K562 (cell line): ENCODE measurements around the gene MED31. TPM values are rescaled to one million over a fixed set of nuclear protein-coding genes. Genes with fewer than 3 reads are reported as not detected.

Experiments used
- ATAC-seq: fragments of 200-7000 bp; cut with Tn5 transposase; 3 replicates; pipeline ENCODE4 v1.9.1; 2020; ENCODE audit warnings: moderate library complexity
- BruUV-seq: library from RNA; stranded (reverse); fragments of 400-500 nt; replicated peaks from 2 replicates; lab custom pipeline; 2021; lab: Mats Ljungman, UMichigan
- CTCF ChIA-PET: fragments of 300-600 bp; formaldehyde crosslinking; extraction: SDS; loops from one replicate; lab custom pipeline; 2021; ENCODE audit warnings: low intra/inter-chr PET ratio; lab: Yijun Ruan, JAX
- POLR2A ChIA-PET: fragments of 300-600, 350-650 bp; sonication (Branson Sonifier 250); formaldehyde crosslinking; extraction: SDS; loops from one replicate; lab custom pipeline; 2021; ENCODE audit warnings: antibody characterized with exemption, inconsistent platforms; lab: Yijun Ruan, JAX
- DNase-seq, 4 experiments: peaks; one replicate each; pipeline versions ENCODE4 v3.0.0 to v3.0.0-alpha.2; 2011 to 2018; ENCODE audit warnings: low spot score in 3 of 4, mixed read lengths in 3 of 4; ENCODE audit errors: extremely low read depth in 1 of 4
- FAIRE-seq: peaks from 2 replicates; lab custom pipeline; 2011; peaks lifted over from hg19 to GRCh38; lab: Jason Lieb, UNC
- H2AFZ ChIP-seq: 2 replicates; pipeline ENCODE4 v1.6.0; 2011; ENCODE audit warnings: low read depth, low read length, control low read depth, inconsistent platforms
- H3K27ac ChIP-seq: fragments of 200-600 bp; 3 replicates; pipeline ENCODE4 v1.8.0; 2011; ENCODE audit warnings: low read depth, mild to moderate bottlenecking, control low read depth, inconsistent platforms, low read length, moderate library complexity, mixed read lengths; ENCODE audit errors: extremely low read depth
- H3K27me3 ChIP-seq, 2 experiments: fragments of 300-600 bp in 1 of 2; 2 replicates in 1 of 2; 3 replicates in 1 of 2; pipeline versions ENCODE4 v1.6.0 to v1.8.0; 2011; ENCODE audit warnings: inconsistent platforms in 2 of 2, low read length in 2 of 2, mild to moderate bottlenecking in 1 of 2, mixed read lengths in 1 of 2, moderate library complexity in 1 of 2; ENCODE audit not compliant: control insufficient read depth in 2 of 2, insufficient read depth in 2 of 2
- H3K36me3 ChIP-seq: fragments of 300-600 bp; 3 replicates; pipeline ENCODE4 v1.8.0; 2011; ENCODE audit warnings: mild to moderate bottlenecking, low read length, inconsistent platforms; ENCODE audit not compliant: control insufficient read depth, insufficient read depth
- H3K4me1 ChIP-seq, 2 experiments: fragments of 200-600 bp in 1 of 2; replicated peaks in 1 of 2; 2 replicates in 1 of 2; 3 replicates in 1 of 2; pipeline versions ENCODE4 v1.5.1 to v1.8.0; 2011; ENCODE audit warnings: inconsistent platforms in 2 of 2, low read length in 2 of 2, mild to moderate bottlenecking in 1 of 2, mixed read lengths in 1 of 2, moderate library complexity in 1 of 2; ENCODE audit not compliant: control insufficient read depth in 2 of 2, insufficient read depth in 2 of 2
- H3K4me2 ChIP-seq: 2 replicates; pipeline ENCODE4 v1.6.1; 2011; ENCODE audit warnings: low read length, control low read depth, inconsistent platforms, mixed read lengths; ENCODE audit not compliant: insufficient read depth
- H3K4me3 ChIP-seq: fragments of 200-600 bp; sonication (generic), shearing (Covaris generic); 2 replicates; pipeline ENCODE4 v1.5.1; 2016; ENCODE audit warnings: control low read depth, inconsistent platforms
- H3K79me2 ChIP-seq: fragments of 200-600 bp; 3 replicates; pipeline ENCODE4 v1.8.0; 2011; ENCODE audit warnings: low read length, inconsistent platforms; ENCODE audit not compliant: control insufficient read depth, insufficient read depth
- H3K9ac ChIP-seq, 2 experiments: 2 replicates each; pipeline versions ENCODE4 v1.6.0 to v1.6.1; 2011; ENCODE audit warnings: low read depth in 2 of 2, low read length in 2 of 2, control low read depth in 1 of 2, inconsistent platforms in 1 of 2, mild to moderate bottlenecking in 1 of 2, mixed read lengths in 1 of 2; ENCODE audit not compliant: insufficient read depth in 1 of 2
- H3K9me1 ChIP-seq: one replicate; pipeline ENCODE4 v1.6.0; 2011; ENCODE audit warnings: inconsistent platforms, mild to moderate bottlenecking, low read length, moderate library complexity; ENCODE audit not compliant: control insufficient read depth, insufficient read depth
- H3K9me3 ChIP-seq: replicated peaks from 2 replicates; pipeline ENCODE4 v1.5.1; 2011; ENCODE audit warnings: low read depth, low read length, inconsistent platforms; ENCODE audit not compliant: control insufficient read depth, insufficient read depth
- H4K20me1 ChIP-seq: replicated peaks from 2 replicates; pipeline ENCODE4 v1.6.1; 2011; ENCODE audit warnings: low read length, inconsistent platforms, mixed read lengths; ENCODE audit not compliant: control insufficient read depth, insufficient read depth
- CEBPB ChIP-seq: fragments of 450-650 bp; IDR thresholded peaks from 2 replicates; pipeline ENCODE4 v1.6.1; 2016; ENCODE audit warnings: missing genetic modification characterization, missing compliant biosample characterization
- CEBPG ChIP-seq, 3 experiments: fragments of 200-800 bp in 1 of 3; sonication (Bioruptor generic) in 1 of 3; sonication (generic) in 1 of 3; formaldehyde crosslinking in 1 of 3; IDR thresholded peaks in 2 of 3; conservative IDR thresholded peaks in 1 of 3; 2 replicates each; pipeline versions ENCODE4 v1.6.1 to v1.8.0; 2016 to 2022; ENCODE audit warnings: missing compliant biosample characterization in 2 of 3, missing genetic modification characterization in 2 of 3, mild to moderate bottlenecking in 1 of 3, missing genetic modification reagents in 1 of 3
- HMBOX1 ChIP-seq: sonication (generic); IDR thresholded peaks from 2 replicates; pipeline ENCODE4 v1.6.1; 2016
- MLX ChIP-seq, 2 experiments: fragments of 450-650 bp in 1 of 2; sonication (generic) in 1 of 2; formaldehyde crosslinking; conservative IDR thresholded peaks; 2 replicates each; pipeline versions ENCODE4 v1.4.0 to v1.8.1; 2020 to 2022; ENCODE audit warnings: mild to moderate bottlenecking in 1 of 2, missing genetic modification reagents in 1 of 2
- NFIC ChIP-seq: fragments of 450-650 bp; IDR thresholded peaks from 2 replicates; pipeline ENCODE4 v1.6.1; 2017; ENCODE audit warnings: mild to moderate bottlenecking, inconsistent platforms
- POLR2A ChIP-seq: fragments of 450-650 bp; conservative IDR thresholded peaks from 2 replicates; pipeline ENCODE4 v1.6.1; 2016
- WGBS: fragments of 100-300 bp; shearing (Covaris generic); methylation state at CpG from one replicate; pipeline ENCODE4 v1.1.6; 2016; ENCODE audit warnings: low coverage, mixed read lengths; ENCODE audit not compliant: insufficient coverage; ENCODE audit errors: missing lambda C conversion rate; 5-methylcytosine and 5-hydroxymethylcytosine counted together
- in situ Hi-C: fragments of 300-500 bp; cut with MboI; formaldehyde crosslinking; loops from 4 replicates; pipeline ENCODE4 v1.15.0; 2018; ENCODE audit warnings: inconsistent platforms, mixed read lengths
- intact Hi-C: fragments of 100-400 bp; cut with micrococcal nuclease; formaldehyde crosslinking; loops from 2 replicates; pipeline ENCODE4 v1.14.2; 2022
- polyA plus RNA-seq, 8 experiments: library from polyadenylated mRNA; depleted of rRNA in 4 of 8; stranded (reverse) in 5 of 8; unstranded in 3 of 8; fragments of >200 nt; fragmentation: Nextera tagmentation in 2 of 8; fragmentation: Illumina TruSeq in 1 of 8; extraction: Ambion mirVana in 2 of 8; extraction: Trizol in 1 of 8; gene quantifications; 2 replicates each; pipeline versions ENCODE4 v1.2.1 to v1.2.3, GENCODE V29; 2011 to 2014; ENCODE audit warnings: inconsistent platforms in 1 of 8, missing spikeins in 1 of 8
- total RNA-seq, 7 experiments: library from RNA; depleted of rRNA in 6 of 7; stranded (reverse); fragments of >200 nt in 6 of 7; fragmentation: Illumina TruSeq in 2 of 7; extraction: Trizol in 2 of 7; gene quantifications; 2 replicates each; pipeline versions ENCODE4 v1.2.1 to v1.2.3, GENCODE V29; 2011 to 2021; ENCODE audit warnings: low replicate concordance in 1 of 7

MED31 gene
- total and polyA plus RNA-seq, 9 of the 15 experiments (the other 6 are each of a cell fraction or from before 2014, with no cell fraction given): 6.4 to 39.9 (median 14.6) TPM

DNA sequence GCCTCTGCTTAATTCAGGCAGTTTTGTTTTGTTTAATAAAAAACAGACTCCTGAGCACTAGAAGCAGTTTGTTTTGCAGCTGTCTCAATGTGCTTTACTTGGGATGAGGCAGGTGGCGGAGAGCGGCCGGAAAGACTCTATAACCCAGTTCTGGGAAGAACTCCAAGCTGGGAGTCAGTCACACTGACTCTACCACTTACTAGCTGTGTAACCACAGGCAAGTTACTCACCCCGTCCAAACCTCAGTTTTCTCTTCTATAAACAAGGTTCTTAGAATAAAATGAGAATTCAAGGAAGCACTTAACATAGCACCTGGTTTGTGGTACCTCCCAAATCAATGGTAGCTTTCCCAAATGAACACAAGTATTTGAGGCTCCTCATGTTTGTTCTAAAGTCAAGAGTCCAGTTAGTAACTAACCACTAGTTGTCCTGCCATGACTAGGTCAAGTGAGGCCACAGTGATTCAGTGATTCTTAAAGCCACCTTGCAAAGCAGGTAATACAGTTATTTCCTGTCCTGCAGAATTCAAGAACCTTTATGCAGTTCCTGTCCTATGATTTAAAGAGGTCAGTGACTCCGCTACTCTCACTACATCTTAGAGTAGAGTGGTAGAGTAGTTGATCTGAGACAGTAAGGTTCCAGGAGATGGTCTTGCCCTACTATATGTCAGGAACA is 7.8 kb downstream of the MED31 start:
- 89% methylated on average over 5 of the region's 5 CpGs for WGBS
- peak; percentile 40 for TF ChIP-seq POLR2A
- no peak for TF ChIP-seq NFIC
- TF ChIP-seq HMBOX1: peak; percentile 89
- TF ChIP-seq, all 486 proteins: peak for 2
- Histone ChIP-seq H3K9ac (no peak overlapping the region), H3K27me3 (no peaks in the 10 kb centered on the region), H3K9me1 (no peaks in the 10 kb centered on the region), H3K4me2 (no peak overlapping the region), H2AFZ (no peak overlapping the region), H3K27ac (no peak overlapping the region), H3K4me1 (peaks cover 6 to 25% of the 10 kb centered on the region in 2 experiments; a peak in 4 of 5 replicates), H3K9me3 (no peaks in the 10 kb centered on the region), H3K36me3 (peaks cover 56% of the 10 kb centered on the region; the same call in 2 of the 3 replicates), H3K4me3 (no peak overlapping the region), H4K20me1 (no peaks in the 10 kb centered on the region), H3K79me2 (peaks cover 65% of the 10 kb centered on the region)
- no peak for ATAC-seq
- in situ Hi-C loops (no loop called here), intact Hi-C loops (loop anchor here (10.0 kb wide), 2 partner anchors 189 to 1359 kb away; partner anchors contain the start of gene RABEP1)
- FAIRE-seq: no peak
- ChIA-PET CTCF (no interaction called here), POLR2A (no interaction called here)
- DNase-seq: no peak
- no TSS peak for BruUV-seq

GRCh38 chr17:6642592-6642991 is 8.8 kb downstream of the MED31 start:
- WGBS: 50% methylated on average over 2 of the region's 2 CpGs
- BruUV-seq: no TSS peak
- ATAC-seq: no peak
- Histone ChIP-seq H3K9ac (no peak overlapping the region), H4K20me1 (no peaks in the 10 kb centered on the region), H3K36me3 (peaks cover 47% of the 10 kb centered on the region; the same call in 2 of the 3 replicates), H3K79me2 (peaks cover 55% of the 10 kb centered on the region), H3K4me1 (peaks cover 8 to 35% of the 10 kb centered on the region in 2 experiments; a peak in 4 of 5 replicates), H3K9me1 (no peaks in the 10 kb centered on the region), H3K27me3 (no peaks in the 10 kb centered on the region), H3K9me3 (no peaks in the 10 kb centered on the region), H3K27ac (no peak overlapping the region), H3K4me2 (no peak overlapping the region), H3K4me3 (no peak overlapping the region; the same call in 1 of the 2 replicates), H2AFZ (no peak overlapping the region)
- in situ Hi-C loops (no loop called here), intact Hi-C loops (loop anchor here (10.0 kb wide), 2 partner anchors 188 to 1358 kb away; partner anchors contain the start of gene RABEP1)
- TF ChIP-seq CEBPG (CRISPR knock-in tag; IDR thresholded peaks at IDR 0.05): no peak
- TF ChIP-seq CEBPG (tag; conservative IDR thresholded peaks at IDR 0.05 in 1 of 2, IDR thresholded peaks at IDR 0.05 in 1 of 2): peak; percentile 47 to 60
- TF ChIP-seq CEBPB: peak; percentile 81
- TF ChIP-seq MLX (CRISPR knock-in tag; conservative IDR thresholded peaks at IDR 0.05): no peak
- POLR2A ChIA-PET: no interaction called here
- CTCF ChIA-PET: no interaction called here
- no peak for FAIRE-seq
- no peak for DNase-seq
